ENCODE results near the gene NTM.
"Not testable (repeated sequence)": the region's sequence is repeated elsewhere in the genome, so short reads cannot be mapped to it uniquely, and the experiment has no call there.

The NTM gene

GRCh38 chr11:131911388-131912032 lies 541.1 kb downstream of the NTM start:
- TF ChIP-seq, protein P1, sequence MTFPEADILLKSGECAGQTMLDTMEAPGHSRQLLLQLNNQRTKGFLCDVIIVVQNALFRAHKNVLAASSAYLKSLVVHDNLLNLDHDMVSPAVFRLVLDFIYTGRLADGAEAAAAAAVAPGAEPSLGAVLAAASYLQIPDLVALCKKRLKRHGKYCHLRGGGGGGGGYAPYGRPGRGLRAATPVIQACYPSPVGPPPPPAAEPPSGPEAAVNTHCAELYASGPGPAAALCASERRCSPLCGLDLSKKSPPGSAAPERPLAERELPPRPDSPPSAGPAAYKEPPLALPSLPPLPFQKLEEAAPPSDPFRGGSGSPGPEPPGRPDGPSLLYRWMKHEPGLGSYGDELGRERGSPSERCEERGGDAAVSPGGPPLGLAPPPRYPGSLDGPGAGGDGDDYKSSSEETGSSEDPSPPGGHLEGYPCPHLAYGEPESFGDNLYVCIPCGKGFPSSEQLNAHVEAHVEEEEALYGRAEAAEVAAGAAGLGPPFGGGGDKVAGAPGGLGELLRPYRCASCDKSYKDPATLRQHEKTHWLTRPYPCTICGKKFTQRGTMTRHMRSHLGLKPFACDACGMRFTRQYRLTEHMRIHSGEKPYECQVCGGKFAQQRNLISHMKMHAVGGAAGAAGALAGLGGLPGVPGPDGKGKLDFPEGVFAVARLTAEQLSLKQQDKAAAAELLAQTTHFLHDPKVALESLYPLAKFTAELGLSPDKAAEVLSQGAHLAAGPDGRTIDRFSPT (tag by site-specific recombination; IDR thresholded peaks at IDR 0.05) = peak; percentile 82
- 0 out of 2 replicates have a peak, but pooled peaks have one; percentile 22 for TF ChIP-seq KLF1 (tag by site-specific recombination; IDR thresholded peaks at IDR 0.05)
- TF ChIP-seq, protein P2, sequence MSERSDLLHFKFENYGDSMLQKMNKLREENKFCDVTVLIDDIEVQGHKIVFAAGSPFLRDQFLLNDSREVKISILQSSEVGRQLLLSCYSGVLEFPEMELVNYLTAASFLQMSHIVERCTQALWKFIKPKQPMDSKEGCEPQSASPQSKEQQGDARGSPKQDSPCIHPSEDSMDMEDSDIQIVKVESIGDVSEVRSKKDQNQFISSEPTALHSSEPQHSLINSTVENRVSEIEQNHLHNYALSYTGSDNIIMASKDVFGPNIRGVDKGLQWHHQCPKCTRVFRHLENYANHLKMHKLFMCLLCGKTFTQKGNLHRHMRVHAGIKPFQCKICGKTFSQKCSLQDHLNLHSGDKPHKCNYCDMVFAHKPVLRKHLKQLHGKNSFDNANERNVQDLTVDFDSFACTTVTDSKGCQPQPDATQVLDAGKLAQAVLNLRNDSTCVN (tag by site-specific recombination; optimal IDR thresholded peaks at IDR 0.05) = peak; percentile 81
- TF ChIP-seq ZNF341 (tag by site-specific recombination; IDR thresholded peaks at IDR 0.05; ENCODE audit: low read depth) = peak; percentile 80; the same call in 1 of the 2 replicates
- TF ChIP-seq PATZ1 (tag by site-specific recombination; IDR thresholded peaks at IDR 0.05) = peak; percentile 70
- peak; percentile 70; the same call in 1 of the 2 replicates for TF ChIP-seq KLF9 (tag by site-specific recombination; IDR thresholded peaks at IDR 0.05; ENCODE audit: low read depth)
- 0 out of 2 replicates have a peak, but pooled peaks have one; percentile 8 for TF ChIP-seq KLF8 (tag by site-specific recombination; IDR thresholded peaks at IDR 0.05)
- TF ChIP-seq CTCF (tag by site-specific recombination; IDR thresholded peaks at IDR 0.05) = 0 out of 2 replicates have a peak, but pooled peaks have one; percentile 35
- peak; percentile 40 for TF ChIP-seq ZNF654 (tag by site-specific recombination; IDR thresholded peaks at IDR 0.05; ENCODE audit: low read depth)
- POLR2A ChIA-PET = not testable (repeated sequence)
- H3K4me3 ChIP-seq (ENCODE audit: low read depth, low read length) = peak overlapping the region; percentile 42

DNA sequence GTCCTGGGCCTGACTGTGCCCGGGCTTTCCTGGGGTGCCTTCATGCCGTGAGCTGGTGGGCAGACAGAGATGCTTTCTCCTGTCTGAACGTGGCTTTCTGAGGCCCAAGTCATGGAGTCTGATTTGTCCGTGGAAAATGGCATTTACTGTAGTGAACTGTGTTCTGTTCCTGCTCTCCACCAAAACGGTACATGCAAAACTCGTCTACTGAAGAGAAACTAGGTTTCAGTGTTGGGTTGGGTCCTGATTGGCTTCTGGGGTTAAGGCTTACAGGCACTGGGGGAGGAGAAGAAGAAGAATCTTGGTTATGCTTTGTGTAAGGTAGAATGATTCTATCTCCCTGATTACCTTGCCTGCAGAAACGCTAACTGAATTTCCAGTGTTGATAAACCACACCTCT lies 541.7 kb downstream of the NTM start:
- Histone ChIP-seq H3K27ac (ENCODE audit: extremely low read depth, low read depth, low read length) (no peak overlapping the region), H3K36me3 (ENCODE audit: control insufficient read depth in 2 of 2, insufficient read depth in 1 of 2, low read length in 2 of 2) (no peaks in the 10 kb centered on the region), H3K9me3 (ENCODE audit: control insufficient read depth, insufficient read depth, low read depth, low read length) (no peaks in the 10 kb centered on the region), H3K4me3 (ENCODE audit: low read depth, low read length) (no peak overlapping the region), H3K4me1 (ENCODE audit: control insufficient read depth, insufficient read depth, low read length) (no peaks in the 10 kb centered on the region)
- no peak for TF ChIP-seq KLF9 (tag by site-specific recombination; IDR thresholded peaks at IDR 0.05; ENCODE audit: low read depth)
- TF ChIP-seq ZNF426 (tag by site-specific recombination; IDR thresholded peaks at IDR 0.05) = no peak
- no peak for TF ChIP-seq BCL11B (tag by site-specific recombination; IDR thresholded peaks at IDR 0.05; ENCODE audit: low read depth)
- TF ChIP-seq SETDB1 (IDR thresholded peaks at IDR 0.05; ENCODE audit: insufficient read length, low read length) = no peak
- no peak for TF ChIP-seq KLF16 (tag by site-specific recombination; IDR thresholded peaks at IDR 0.05)
- POLR2A ChIA-PET = no interaction called here
- CTCF ChIA-PET = interaction anchor here (0.6 to 4.1 kb wide), 10 partner anchors 10 to 217 kb away, joined by 3 to 33 read pairs (median 4); no protein-coding TSS in a partner anchor

More at GRCh38 chr11:131911388-131912032, 541.1 kb downstream of the NTM start:
- H3K27ac ChIP-seq (ENCODE audit: extremely low read depth, low read depth, low read length); H3K9me3 ChIP-seq (ENCODE audit: control insufficient read depth, insufficient read depth, low read depth, low read length); H3K36me3 ChIP-seq (ENCODE audit: control insufficient read depth in 2 of 2, insufficient read depth in 1 of 2, low read length in 2 of 2); H3K4me1 ChIP-seq (ENCODE audit: control insufficient read depth, insufficient read depth, low read length): not testable (repeated sequence)
- CTCF ChIA-PET = interaction anchor here (0.6 to 4.1 kb wide), 16 partner anchors 8 to 217 kb away, joined by 3 to 33 read pairs (median 4); no protein-coding TSS in a partner anchor

Measured in HEK293 (cell line).